Cardiac muscle cell (in vitro differentiated cells and primary cell): Measurements from ENCODE around the gene UBE2D3. TPM values are rescaled to one million over a fixed set of nuclear protein-coding genes. Genes with fewer than 3 reads are reported as not detected.

ENCODE experiments used
- DNase-seq, 2 donors: peaks; one replicate each; pipeline versions ENCODE4 v3.0.0 to v3.0.0-alpha.2; 2010 to 2017; ENCODE audit warnings: low read depth in 1 of 2, low spot score in 1 of 2
- H3K27ac ChIP-seq: fragments of 200-600 bp; sonication (generic); 2 replicates; pipeline ENCODE4 v1.5.1; 2016
- H3K27me3 ChIP-seq: fragments of 200-600 bp; sonication (generic); 2 replicates; pipeline ENCODE4 v1.6.0; 2016; ENCODE audit warnings: control low read depth
- H3K36me3 ChIP-seq: fragments of 200-600 bp; sonication (generic); 2 replicates; pipeline ENCODE4 v1.5.1; 2016; ENCODE audit warnings: control low read depth
- H3K4me1 ChIP-seq: fragments of 200-600 bp; sonication (generic); 2 replicates; pipeline ENCODE4 v1.8.1; 2017; ENCODE audit warnings: low read depth, mild to moderate bottlenecking, mixed run types
- H3K4me3 ChIP-seq: fragments of 200-600 bp; sonication (generic); 2 replicates; pipeline ENCODE4 v1.5.1; 2016; ENCODE audit warnings: mild to moderate bottlenecking
- H3K9me3 ChIP-seq: fragments of 200-600 bp; sonication (generic); 2 replicates; pipeline ENCODE4 v1.5.1; 2017; ENCODE audit warnings: low read depth, mild to moderate bottlenecking, control low read depth
- polyA plus RNA-seq: library from polyadenylated mRNA; unstranded; fragments of >200 nt; fragmentation: Nextera tagmentation; extraction: Ambion mirVana; gene quantifications from 2 replicates; pipeline ENCODE4 v1.2.1, GENCODE V29; 2016
- total RNA-seq: library from RNA; depleted of rRNA; stranded (reverse); fragments of >200 nt; gene quantifications from 2 replicates; pipeline ENCODE4 v1.2.3, GENCODE V29; 2016
- TF ChIP-seq, protein P1 (sequence below): IDR thresholded peaks from 2 replicates; pipeline ENCODE4 v1.5.1; 2012; ENCODE audit warnings: low read depth, mild to moderate bottlenecking, low read length

The UBE2D3 gene
- total and polyA plus RNA-seq, 2 experiments from 2014 or later, result 241 to 359 TPM

DNA sequence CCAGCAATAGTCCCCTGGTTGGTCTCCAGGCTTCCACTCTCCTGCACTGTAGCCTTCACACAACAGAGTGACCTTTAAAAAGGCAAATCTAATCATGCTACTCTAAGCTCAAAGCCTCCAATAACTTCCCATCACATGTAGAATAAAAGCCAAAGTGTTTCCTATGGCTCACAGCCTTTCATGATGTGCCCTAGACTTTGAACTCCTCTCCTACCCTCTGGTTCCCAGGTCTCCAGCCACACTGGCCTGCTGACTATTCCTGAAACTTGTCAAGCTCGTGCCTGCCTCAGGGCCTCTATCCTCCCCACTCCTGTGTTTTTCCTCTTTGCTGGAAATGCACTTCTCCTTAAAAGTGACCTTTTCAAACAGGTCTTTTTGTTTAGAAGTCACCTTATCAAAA lies 69.7 kb downstream of the UBE2D3 start:
- H3K27ac ChIP-seq, result peak overlapping the region; percentile 52

DNA sequence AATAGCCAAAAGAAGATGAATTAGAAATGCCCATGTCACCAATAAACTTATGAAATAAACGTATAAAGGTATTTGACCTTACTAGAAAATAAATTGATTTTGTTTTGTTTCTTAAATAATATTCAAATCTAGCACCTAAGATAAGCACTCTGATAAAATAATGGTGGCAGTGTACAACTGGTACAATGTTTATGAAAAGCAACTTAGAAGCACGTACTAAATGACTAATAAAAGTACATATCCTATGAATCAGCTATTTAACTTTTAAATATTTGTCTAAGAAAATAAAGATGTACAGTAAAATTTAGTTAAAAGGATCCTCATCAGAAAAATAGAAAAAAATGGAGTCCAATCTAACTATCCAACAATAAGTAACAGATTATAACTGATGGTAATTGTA lies 73.3 kb downstream of the UBE2D3 start:
- TF ChIP-seq, protein P1, sequence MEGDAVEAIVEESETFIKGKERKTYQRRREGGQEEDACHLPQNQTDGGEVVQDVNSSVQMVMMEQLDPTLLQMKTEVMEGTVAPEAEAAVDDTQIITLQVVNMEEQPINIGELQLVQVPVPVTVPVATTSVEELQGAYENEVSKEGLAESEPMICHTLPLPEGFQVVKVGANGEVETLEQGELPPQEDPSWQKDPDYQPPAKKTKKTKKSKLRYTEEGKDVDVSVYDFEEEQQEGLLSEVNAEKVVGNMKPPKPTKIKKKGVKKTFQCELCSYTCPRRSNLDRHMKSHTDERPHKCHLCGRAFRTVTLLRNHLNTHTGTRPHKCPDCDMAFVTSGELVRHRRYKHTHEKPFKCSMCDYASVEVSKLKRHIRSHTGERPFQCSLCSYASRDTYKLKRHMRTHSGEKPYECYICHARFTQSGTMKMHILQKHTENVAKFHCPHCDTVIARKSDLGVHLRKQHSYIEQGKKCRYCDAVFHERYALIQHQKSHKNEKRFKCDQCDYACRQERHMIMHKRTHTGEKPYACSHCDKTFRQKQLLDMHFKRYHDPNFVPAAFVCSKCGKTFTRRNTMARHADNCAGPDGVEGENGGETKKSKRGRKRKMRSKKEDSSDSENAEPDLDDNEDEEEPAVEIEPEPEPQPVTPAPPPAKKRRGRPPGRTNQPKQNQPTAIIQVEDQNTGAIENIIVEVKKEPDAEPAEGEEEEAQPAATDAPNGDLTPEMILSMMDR, result no peak
- no peaks in the 10 kb centered on the region for H3K27me3 ChIP-seq
- H3K4me1 ChIP-seq, result peaks cover 10% of the 10 kb centered on the region
- no peak overlapping the region for H3K27ac ChIP-seq
- H3K4me3 ChIP-seq, result no peak overlapping the region
- DNase-seq, result no peak
- no peaks in the 10 kb centered on the region for H3K9me3 ChIP-seq
- H3K36me3 ChIP-seq, result no peaks in the 10 kb centered on the region

More for the DNA sequence above, 69.7 kb downstream of the UBE2D3 start:
- H3K4me3 ChIP-seq, result no peak overlapping the region
- DNase-seq, result no peak
- peaks cover 17% of the 10 kb centered on the region for H3K4me1 ChIP-seq
- TF ChIP-seq, protein P1, result no peak
- H3K36me3 ChIP-seq, result no peaks in the 10 kb centered on the region
- H3K27me3 ChIP-seq, result no peaks in the 10 kb centered on the region
- H3K9me3 ChIP-seq, result no peaks in the 10 kb centered on the region

DNA sequence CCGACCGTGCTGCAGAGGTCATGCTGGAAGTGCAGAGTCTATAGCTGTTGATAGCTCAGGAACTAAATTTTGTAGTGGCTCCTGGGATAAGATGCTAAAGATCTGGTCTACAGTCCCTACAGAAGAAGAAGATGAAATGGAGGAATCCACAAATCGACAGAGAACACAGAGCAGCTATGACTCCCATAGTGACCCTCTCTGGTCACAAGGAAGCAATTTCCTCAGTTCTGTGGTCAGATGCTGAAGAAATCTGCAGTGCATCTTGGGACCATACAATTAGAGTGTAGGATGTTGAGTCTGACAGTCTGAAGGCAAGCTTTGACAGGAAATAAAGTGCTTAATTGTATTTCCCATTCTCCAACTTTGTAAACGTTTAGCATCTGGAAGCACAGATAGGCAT lies 75.4 kb downstream of the UBE2D3 start:
- Histone ChIP-seq H3K27me3 (no peaks in the 10 kb centered on the region), H3K27ac (no peak overlapping the region), H3K36me3 (no peaks in the 10 kb centered on the region), H3K4me3 (no peak overlapping the region), H3K4me1 (no peaks in the 10 kb centered on the region), H3K9me3 (no peaks in the 10 kb centered on the region)
- no peak for DNase-seq
- TF ChIP-seq, protein P1, result no peak

Other genes with a start within 250 kb of the UBE2D3 start
- gene MANBA, start 66.6 kb downstream of the UBE2D3 start, total RNA-seq, result 74.5 and 82.3 TPM in 2 replicates
- gene MANBA, start 66.6 kb downstream of the UBE2D3 start, polyA plus RNA-seq, result 49.5 and 58.8 TPM in 2 replicates
- 15.4 and 29.1 TPM in 2 replicates for gene CISD2, start 41.4 kb upstream of the UBE2D3 start, total RNA-seq
- gene CISD2, start 41.4 kb upstream of the UBE2D3 start, polyA plus RNA-seq, result 87.1 and 101 TPM in 2 replicates
- 0.14 and 0.30 TPM in 2 replicates for gene SLC9B1, start 192.2 kb upstream of the UBE2D3 start, total RNA-seq
- gene SLC9B1, start 192.2 kb upstream of the UBE2D3 start, polyA plus RNA-seq, result 1.7 TPM in 1 of 2 replicates, not detected in the other
- gene SLC9B2, start 249.2 kb upstream of the UBE2D3 start, total RNA-seq, result 15.8 and 19.1 TPM in 2 replicates
- gene SLC9B2, start 249.2 kb upstream of the UBE2D3 start, polyA plus RNA-seq, result 14.5 and 20.0 TPM in 2 replicates